GM23338 (cell line): ENCODE results near the gene OR5AL1. TPM values are rescaled to one million over a fixed set of nuclear protein-coding genes. Genes with fewer than 3 reads are reported as not detected.

Experiments used
- ATAC-seq: fragments of 200-7000 bp; cut with Tn5 transposase; 3 replicates; pipeline ENCODE4 v1.9.1; 2020
- DNase-seq: peaks from one replicate; pipeline ENCODE4 v3.0.0-alpha.2; 2015; ENCODE audit warnings: low spot score
- H2AFZ ChIP-seq: fragments of 200-600 bp; sonication (generic); 2 replicates; pipeline ENCODE4 v1.8.0; 2016; ENCODE audit warnings: antibody characterized with exemption, mild to moderate bottlenecking, moderate library complexity
- H3F3A ChIP-seq: fragments of 200-600 bp; sonication (generic); replicated peaks from 2 replicates; pipeline ENCODE4 v1.8.0; 2017; ENCODE audit warnings: antibody characterized with exemption, mixed run types, low read depth
- H3K27ac ChIP-seq: fragments of 200-600 bp; sonication (generic); 2 replicates; pipeline ENCODE4 v1.6.1; 2016; ENCODE audit warnings: low read depth
- H3K27me3 ChIP-seq: fragments of 200-600 bp; sonication (generic); 2 replicates; pipeline ENCODE4 v1.8.0; 2016; ENCODE audit warnings: mild to moderate bottlenecking, mixed run types, moderate library complexity; ENCODE audit not compliant: insufficient read depth
- H3K36me3 ChIP-seq: fragments of 200-600 bp; sonication (generic); 2 replicates; pipeline ENCODE4 v1.8.0; 2016; ENCODE audit warnings: mild to moderate bottlenecking; ENCODE audit not compliant: insufficient read depth
- H3K4me1 ChIP-seq: fragments of 200-600 bp; sonication (generic); 2 replicates; pipeline ENCODE4 v1.8.0; 2016; ENCODE audit warnings: mild to moderate bottlenecking, moderate library complexity; ENCODE audit not compliant: insufficient read depth
- H3K4me2 ChIP-seq: fragments of 200-600 bp; sonication (generic); 2 replicates; pipeline ENCODE4 v1.7.1; 2017; ENCODE audit warnings: mixed run types
- H3K4me3 ChIP-seq: fragments of 200-600 bp; sonication (generic); 2 replicates; pipeline ENCODE4 v1.6.1; 2016; ENCODE audit warnings: mixed run types
- H3K79me2 ChIP-seq: fragments of 200-600 bp; sonication (generic); replicated peaks from 2 replicates; pipeline ENCODE4 v1.8.0; 2017; ENCODE audit warnings: mild to moderate bottlenecking; ENCODE audit not compliant: insufficient read depth
- H3K9me2 ChIP-seq: fragments of 200-600 bp; sonication (generic); 2 replicates; pipeline ENCODE4 v1.8.0; 2017; ENCODE audit not compliant: insufficient read depth
- H4K20me1 ChIP-seq: fragments of 200-600 bp; sonication (generic); replicated peaks from 2 replicates; pipeline ENCODE4 v1.8.0; 2017; ENCODE audit warnings: mild to moderate bottlenecking; ENCODE audit not compliant: insufficient read depth
- H3K27ac Mint-ChIP-seq: 2 replicates; pipeline ENCODE4 v1.8.0; 2020; ENCODE audit warnings: inconsistent platforms, mild to moderate bottlenecking, moderate library complexity, mixed read lengths
- H3K27me3 Mint-ChIP-seq: 3 replicates; pipeline ENCODE4 v1.8.0; 2022; ENCODE audit warnings: low read depth, mild to moderate bottlenecking, moderate library complexity, mixed read lengths, inconsistent platforms; ENCODE audit not compliant: insufficient read depth, poor library complexity
- H3K36me3 Mint-ChIP-seq: 3 replicates; pipeline ENCODE4 v1.8.0; 2021; ENCODE audit warnings: low read depth, mild to moderate bottlenecking, inconsistent platforms, moderate library complexity, mixed read lengths
- H3K4me1 Mint-ChIP-seq: 3 replicates; pipeline ENCODE4 v1.8.0; 2020; ENCODE audit warnings: mild to moderate bottlenecking, inconsistent platforms, mixed read lengths
- H3K4me3 Mint-ChIP-seq: 3 replicates; pipeline ENCODE4 v1.8.0; 2021; ENCODE audit warnings: moderate library complexity, mild to moderate bottlenecking, inconsistent platforms, mixed read lengths
- H3K9me3 Mint-ChIP-seq: 3 replicates; pipeline ENCODE4 v1.8.0; 2020; ENCODE audit warnings: moderate library complexity, mild to moderate bottlenecking, inconsistent platforms, mixed read lengths
- CREB1 ChIP-seq: fragments of 250-450 bp; sonication (Bioruptor Pico); IDR thresholded peaks from 2 replicates; pipeline ENCODE4 v1.5.0; 2020; ENCODE audit warnings: low read depth, mild to moderate bottlenecking, moderate library complexity
- CTCF ChIP-seq, 2 experiments: fragments of 200-600 bp in 1 of 2; sonication (generic) in 1 of 2; conservative IDR thresholded peaks; 2 replicates each; pipeline versions ENCODE4 v1.5.1 to v1.6.1; 2016 to 2017; ENCODE audit warnings: antibody characterized with exemption in 2 of 2, low read depth in 2 of 2, mild to moderate bottlenecking in 2 of 2, moderate library complexity in 1 of 2
- ETS1 ChIP-seq: IDR thresholded peaks from 2 replicates; pipeline ENCODE4 v1.6.1; 2016; ENCODE audit warnings: antibody characterized with exemption
- JUNB ChIP-seq: IDR thresholded peaks from one replicate; pipeline ENCODE4 v1.6.1; 2016; ENCODE audit warnings: antibody characterized with exemption; ENCODE audit not compliant: unreplicated experiment
- NANOG ChIP-seq: IDR thresholded peaks from 2 replicates; pipeline ENCODE4 v1.6.1; 2016; ENCODE audit warnings: antibody characterized with exemption, borderline replicate concordance
- POLR2AphosphoS5 ChIP-seq: IDR thresholded peaks from 2 replicates; pipeline ENCODE4 v1.6.1; 2016; ENCODE audit warnings: antibody characterized with exemption, low read depth
- REST ChIP-seq: IDR thresholded peaks from one replicate; pipeline ENCODE4 v1.6.1; 2018; ENCODE audit warnings: antibody characterized with exemption; ENCODE audit not compliant: unreplicated experiment
- STAT1 ChIP-seq: IDR thresholded peaks from one replicate; pipeline ENCODE4 v1.6.1; 2016; ENCODE audit warnings: antibody characterized with exemption; ENCODE audit not compliant: unreplicated experiment
- ZNF114 ChIP-seq: fragments of 250-450 bp; sonication (Bioruptor Pico); IDR thresholded peaks from 2 replicates; pipeline ENCODE4 v1.5.0; 2020; ENCODE audit warnings: mild to moderate bottlenecking, moderate library complexity
- ZNF331 ChIP-seq: fragments of 250-450 bp; sonication (Bioruptor Pico); IDR thresholded peaks from 2 replicates; pipeline ENCODE4 v1.5.0; 2020; ENCODE audit warnings: low read depth, mild to moderate bottlenecking, moderate library complexity
- polyA plus RNA-seq: library from polyadenylated mRNA; unstranded; fragments of >200 nt; fragmentation: Nextera tagmentation; extraction: Ambion mirVana; gene quantifications from 2 replicates; pipeline ENCODE4 v1.2.1, GENCODE V29; 2016
- total RNA-seq: library from RNA; depleted of rRNA; stranded (reverse); fragments of >200 nt; shearing (Covaris generic); gene quantifications from 2 replicates; pipeline ENCODE4 v1.2.3, GENCODE V29; 2014

Gene OR5AL1
- total and polyA plus RNA-seq, 2 experiments from 2014 or later: not detected

GRCh38 chr11:56410801-56411200, 1.7 kb upstream of the OR5AL1 start:
- Histone ChIP-seq H3K79me2 (no peaks in the 10 kb centered on the region), H3K4me3 (no peak overlapping the region), H2AFZ (no peak overlapping the region), H3K27ac (no peak overlapping the region), H3K36me3 (no peaks in the 10 kb centered on the region), H3K4me1 (no peaks in the 10 kb centered on the region), H4K20me1 (no peaks in the 10 kb centered on the region), H3F3A (no peaks in the 10 kb centered on the region), H3K9me2 (peaks cover 11% of the 10 kb centered on the region), H3K4me2 (no peak overlapping the region), H3K27me3 (no peaks in the 10 kb centered on the region)
- no peak overlapping the region for H3K27ac Mint-ChIP-seq
- peaks cover 11% of the 10 kb centered on the region; the same call in 2 of the 3 replicates for H3K9me3 Mint-ChIP-seq
- ATAC-seq: no peak
- H3K4me1 Mint-ChIP-seq: no peaks in the 10 kb centered on the region
- no peak overlapping the region for H3K4me3 Mint-ChIP-seq
- TF ChIP-seq POLR2AphosphoS5 (no peak), REST (no peak), ETS1 (no peak), CREB1 (no peak), NANOG (no peak), CTCF (conservative IDR thresholded peaks at IDR 0.05; ENCODE audit: low read depth in 2 of 2) (no peak), STAT1 (no peak)
- H3K36me3 Mint-ChIP-seq: no peaks in the 10 kb centered on the region
- no peak for DNase-seq
- H3K27me3 Mint-ChIP-seq: no peaks in the 10 kb centered on the region

GRCh38 chr11:56453521-56453920, 41.0 kb downstream of the OR5AL1 start:
- H3K9me2 ChIP-seq: peaks cover 4% of the 10 kb centered on the region; the same call in 1 of the 2 replicates
- Mint-ChIP-seq H3K4me3 (no peak overlapping the region), H3K36me3 (no peaks in the 10 kb centered on the region), H3K27me3 (peaks cover 2% of the 10 kb centered on the region), H3K9me3 (no peaks in the 10 kb centered on the region; the same call in 2 of the 3 replicates), H3K4me1 (peaks cover 21% of the 10 kb centered on the region; the same call in 2 of the 3 replicates), H3K27ac (no peak overlapping the region)
- H3K27me3 ChIP-seq: no peaks in the 10 kb centered on the region
- DNase-seq (no peak), ATAC-seq (no peak)
- peaks cover 16% of the 10 kb centered on the region; the same call in 1 of the 2 replicates for H3K4me1 ChIP-seq
- no peak overlapping the region for H2AFZ ChIP-seq
- H3K27ac ChIP-seq: no peak overlapping the region
- no peaks in the 10 kb centered on the region for H3F3A ChIP-seq
- no peaks in the 10 kb centered on the region for H3K79me2 ChIP-seq
- H4K20me1 ChIP-seq: no peaks in the 10 kb centered on the region
- H3K4me2 ChIP-seq: no peak overlapping the region
- no peak overlapping the region for H3K4me3 ChIP-seq
- H3K36me3 ChIP-seq: no peaks in the 10 kb centered on the region
- no peak for TF ChIP-seq JUNB
- no peak for TF ChIP-seq ZNF331 (CRISPR knock-in tag)
- no peak for TF ChIP-seq POLR2AphosphoS5
- no peak for TF ChIP-seq NANOG
- TF ChIP-seq CREB1: no peak
- no peak for TF ChIP-seq STAT1
- TF ChIP-seq ZNF114 (CRISPR knock-in tag): no peak
